Suppressor macrophage (primary cell): ENCODE data around the gene SLC25A27.
A peak's percentile ranks its signal among the peaks of the same experiment; 100 is the strongest.
"Not testable (repeated sequence)": the region's sequence is repeated elsewhere in the genome, so short reads cannot be mapped to it uniquely, and the experiment has no call there.

ENCODE experiments used
- DNase-seq, 4 experiments: peaks; one replicate each; pipeline ENCODE4 v3.0.0-alpha.2; 2020 to 2022
- total RNA-seq, 17 experiments: gene quantifications; one replicate each; lab custom pipeline; 2026; ENCODE audit warnings: mixed read lengths in 6 of 17, inconsistent platforms in 3 of 17; lab: John Stamatoyannopoulos, UW

SLC25A27 gene
- total RNA-seq: 0.08 to 2.1 (median 0.50) reads per million in 17 experiments

GRCh38 chr6:46652603-46653438, at the start of gene SLC25A27, which contains the start of gene CYP39A1:
TSS of gene SLC25A27 (plus strand) at chr6:46652975. CDS start at chr6:46653193, 218 bp downstream.
TSS of gene CYP39A1 (minus strand) at chr6:46652818. CDS start at chr6:46652582, 236 bp downstream.
- DNase-seq: peak; percentile 88 to 95 (median 92)

GRCh38 chr6:46605091-46605797, 47.5 kb upstream of the SLC25A27 start:
- no peak for DNase-seq

- DNase-seq: no peak
Observed at GRCh38 chr6:46606338-46606737, 46.4 kb upstream of the SLC25A27 start.

DNA sequence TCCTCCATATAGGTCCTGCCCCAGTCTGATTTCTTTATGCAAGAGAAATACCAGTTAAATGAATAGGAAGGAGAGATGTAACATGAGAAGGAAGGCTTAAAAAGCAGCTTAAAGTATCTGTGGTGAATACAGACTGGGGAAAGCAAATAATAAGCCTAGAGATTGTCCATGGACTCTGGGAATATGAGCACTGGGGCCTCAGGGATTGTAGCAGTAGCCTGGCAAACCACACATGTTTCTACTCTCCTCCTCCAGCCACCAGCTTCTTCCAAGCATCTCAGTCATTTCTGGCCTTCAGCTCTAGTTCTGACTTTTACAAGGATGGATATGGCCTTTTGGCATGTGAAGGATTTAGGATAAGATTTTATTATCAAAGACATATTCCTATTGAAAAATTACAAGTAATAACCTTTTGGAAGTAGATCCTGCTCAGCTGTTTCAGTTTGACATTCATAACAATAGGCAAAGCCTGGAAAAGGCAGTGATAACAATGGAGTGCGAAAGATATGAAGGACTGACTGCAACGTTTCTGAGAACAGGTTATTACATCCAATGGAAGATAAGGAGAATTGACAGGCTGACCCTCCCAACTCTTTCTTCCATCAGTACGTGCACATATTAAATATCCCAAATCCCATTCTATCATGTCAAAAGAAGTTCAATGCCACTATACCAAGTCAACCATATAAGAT, 41.8 kb upstream of the SLC25A27 start:
- no peak for DNase-seq

GRCh38 chr6:46612645-46613044, 40.1 kb upstream of the SLC25A27 start:
- no peak for DNase-seq

DNA sequence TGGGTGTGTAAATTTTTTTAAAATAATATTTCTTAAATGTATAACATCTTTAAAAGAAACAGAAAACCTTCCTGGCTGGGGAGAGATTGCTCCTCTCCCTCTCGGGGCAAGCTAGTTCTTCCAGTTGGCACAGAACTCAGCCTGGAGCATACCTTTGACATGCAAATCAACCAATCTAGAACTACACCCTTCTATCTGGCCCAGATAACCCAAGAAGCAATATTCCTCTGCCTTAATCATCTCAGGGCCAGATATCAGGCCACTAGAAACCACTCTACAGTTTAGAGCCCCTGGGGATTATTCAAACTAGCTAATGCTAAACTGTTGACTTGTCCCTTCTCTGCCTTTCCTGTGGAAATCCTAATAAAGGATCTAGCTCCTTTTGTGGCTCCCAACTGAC, 34.0 kb upstream of the SLC25A27 start:
- no peak for DNase-seq

DNA sequence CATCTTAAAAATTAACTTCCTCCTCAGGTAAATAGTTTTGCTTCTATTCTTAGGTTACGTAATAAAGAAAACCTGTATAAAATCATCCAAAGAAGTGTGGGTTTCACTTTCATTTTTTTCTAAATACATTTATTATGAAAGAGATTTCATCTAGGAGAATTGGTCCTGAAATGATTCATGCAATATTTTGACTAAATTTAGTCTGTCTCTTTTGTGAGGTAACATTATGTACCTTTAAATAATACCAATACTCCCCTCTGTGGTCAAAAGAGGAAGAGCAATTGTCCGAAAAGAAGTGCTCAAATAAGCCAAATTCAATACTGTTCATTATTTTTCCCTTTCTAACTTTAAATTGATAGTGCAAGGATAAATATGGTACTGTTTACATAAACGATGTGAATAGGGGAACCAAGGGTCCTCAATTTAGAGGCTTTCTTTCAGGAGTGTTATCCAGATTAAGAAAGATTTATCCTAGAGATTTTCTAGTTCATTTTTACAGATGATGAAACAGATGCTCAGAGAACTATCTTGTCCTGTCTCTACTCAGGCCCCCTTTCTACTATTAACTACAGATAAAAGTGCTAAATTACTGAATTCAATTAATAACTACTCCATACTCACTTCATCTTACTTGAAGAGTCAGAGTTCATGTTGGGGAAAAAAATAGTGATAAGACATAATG, 26.4 kb upstream of the SLC25A27 start:
- peak; percentile 18 to 48 (median 33) for DNase-seq

DNA sequence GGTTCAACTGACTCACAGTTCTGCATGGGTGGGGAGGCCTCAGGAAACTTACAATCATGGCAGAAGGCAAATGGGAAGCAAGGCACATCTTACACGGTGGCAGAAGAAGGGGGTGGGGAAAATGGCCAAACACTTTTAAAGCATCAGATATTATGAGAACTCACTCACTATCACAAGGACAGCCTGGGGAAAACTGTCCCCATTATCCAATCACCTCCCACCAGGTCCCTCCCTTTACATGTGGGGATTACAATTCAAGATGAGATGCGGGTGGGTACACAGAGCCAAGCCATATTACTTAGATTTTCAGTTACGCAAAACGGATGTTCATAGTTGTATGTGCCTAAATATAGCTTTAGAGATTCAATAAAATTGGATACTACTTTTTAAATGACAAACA, 25.8 kb upstream of the SLC25A27 start:
- no peak for DNase-seq

- no peak for DNase-seq
Observed at GRCh38 chr6:46628498-46628897, 24.3 kb upstream of the SLC25A27 start.

- DNase-seq: no peak
Observed at GRCh38 chr6:46628976-46629375, 23.8 kb upstream of the SLC25A27 start.

- no peak for DNase-seq
Observed at GRCh38 chr6:46629691-46630090, 23.1 kb upstream of the SLC25A27 start.

- no peak for DNase-seq
Observed at GRCh38 chr6:46632053-46632452, 20.7 kb upstream of the SLC25A27 start.

DNA sequence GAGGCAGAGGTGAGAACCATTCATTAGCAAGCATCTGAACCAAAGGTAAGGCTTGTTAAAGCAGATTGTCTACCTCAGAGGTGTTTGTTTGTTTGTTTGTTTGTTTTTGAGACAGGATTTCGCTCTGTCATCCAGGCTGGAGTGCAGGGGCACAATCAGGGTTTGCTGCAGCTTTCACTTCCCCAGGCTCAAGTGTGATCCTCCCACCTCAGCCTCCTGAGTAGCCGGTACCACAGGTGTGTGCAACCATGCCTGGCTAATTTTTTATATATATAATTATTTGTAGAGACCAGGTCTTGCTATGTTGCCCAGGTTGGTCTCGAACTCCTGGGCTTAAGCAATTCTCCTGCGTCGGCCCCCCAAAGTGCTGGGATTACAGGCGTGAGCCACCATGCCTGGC, 17.3 kb upstream of the SLC25A27 start:
- no peak for DNase-seq

DNA sequence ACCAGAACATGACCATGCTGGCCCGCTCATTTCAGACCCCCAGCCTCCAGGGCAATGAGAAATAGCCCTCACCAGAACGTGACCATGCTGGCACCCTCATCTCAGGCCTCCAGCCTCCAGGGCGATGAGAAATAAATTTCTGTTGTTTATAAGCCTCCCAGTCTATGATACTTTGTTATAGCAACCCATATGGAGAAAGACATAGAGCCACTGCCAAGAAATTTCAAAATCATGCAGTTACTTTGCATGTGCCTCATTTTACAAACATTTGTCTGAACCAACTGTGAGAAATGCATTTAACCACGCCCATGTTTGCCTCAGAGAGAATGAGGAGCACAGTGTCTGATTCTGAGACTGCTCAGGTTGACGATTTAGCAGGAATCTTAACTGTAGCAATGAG, 15.6 kb upstream of the SLC25A27 start:
- DNase-seq: no peak

- no peak for DNase-seq
Observed at GRCh38 chr6:46637933-46638332, 14.8 kb upstream of the SLC25A27 start.

GRCh38 chr6:46638650-46639049, 14.1 kb upstream of the SLC25A27 start:
- DNase-seq: no peak

DNA sequence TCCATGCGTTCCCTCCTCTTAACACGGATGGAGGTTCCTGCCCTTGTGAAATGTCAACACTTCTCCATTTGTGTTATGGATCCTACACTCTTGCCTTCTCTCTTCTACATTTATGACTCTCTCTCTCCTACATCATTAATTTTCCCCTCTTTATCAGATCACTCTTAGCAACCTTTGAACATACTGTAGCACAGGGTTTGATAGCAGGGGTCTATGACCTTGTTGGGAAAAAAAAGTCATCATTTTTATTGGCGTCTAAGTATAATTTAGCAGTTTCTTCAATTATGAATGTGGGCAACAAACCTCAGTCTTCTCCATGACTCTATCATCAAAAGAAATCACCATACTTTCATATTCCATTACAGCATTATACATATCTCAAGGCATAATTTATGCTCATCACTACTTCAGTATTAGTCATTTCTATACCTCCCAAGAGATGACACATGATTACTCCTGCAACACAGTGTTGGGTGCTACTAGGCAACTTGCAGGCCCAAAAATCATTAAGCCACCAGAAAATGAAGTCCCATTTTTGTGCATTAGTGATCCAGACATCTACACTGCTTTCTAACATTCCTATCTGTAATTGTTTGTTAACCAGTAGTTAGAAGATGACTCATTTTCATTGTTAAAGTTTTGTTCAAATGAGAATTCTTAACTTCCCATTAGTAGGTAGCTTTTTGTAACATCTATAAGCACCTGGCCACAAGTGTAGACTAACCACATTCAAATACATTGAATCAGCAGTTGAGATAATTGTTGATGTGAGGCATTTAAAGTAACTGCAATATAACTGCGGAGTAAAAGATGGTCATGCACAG, 9.6 kb upstream of the SLC25A27 start:
- no peak for DNase-seq

- DNase-seq: no peak
Observed at GRCh38 chr6:46645265-46645664, 7.5 kb upstream of the SLC25A27 start.

- DNase-seq: not testable (repeated sequence)
Observed at GRCh38 chr6:46648108-46648507, 4.7 kb upstream of the SLC25A27 start.

GRCh38 chr6:46648869-46649492, 3.8 kb upstream of the SLC25A27 start:
- peak in 1 of 4 experiments; percentile 29 for DNase-seq

DNA sequence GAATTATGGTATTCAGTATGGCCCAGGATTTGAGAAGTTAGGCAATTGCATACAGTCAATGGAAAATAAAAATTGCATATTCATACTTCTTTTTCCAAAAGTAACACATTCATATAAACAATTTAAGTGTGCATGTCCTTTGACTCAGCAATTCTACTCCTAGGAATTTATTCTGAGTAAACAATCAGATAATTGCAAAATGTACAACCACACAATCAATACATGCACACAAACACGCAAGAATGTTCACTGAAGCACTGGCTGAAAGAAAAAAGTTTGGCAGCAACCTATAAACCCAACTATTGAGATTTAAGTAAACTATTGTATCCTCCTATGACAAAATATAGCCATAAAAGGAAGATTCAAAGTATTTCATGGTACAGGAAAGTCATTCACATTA, 1.8 kb upstream of the SLC25A27 start:
- no peak for DNase-seq
